HG03280 (cell line): ENCODE results near the gene ERVH48-1.
"Not testable (repeated sequence)": the region's sequence is repeated elsewhere in the genome, so short reads cannot be mapped to it uniquely, and the experiment has no call there.

Experiments used
- ATAC-seq: cut with Tn5 transposase; IDR thresholded peaks from one replicate; pipeline ENCODE4 v1.9.1; 2021; ENCODE audit warnings: mild to moderate bottlenecking, moderate library complexity; ENCODE audit not compliant: unreplicated experiment

Gene ERVH48-1

GRCh38 chr21:42939582-42940413 is 14.4 kb upstream of the ERVH48-1 start:
- ATAC-seq, result no peak

- not testable (repeated sequence) for ATAC-seq
These were observed 13.2 kb upstream of the ERVH48-1 start for GRCh38 chr21:42938606-42938995.

- no peak for ATAC-seq
These were observed 12.7 kb upstream of the ERVH48-1 start for GRCh38 chr21:42937960-42938605.

- not testable (repeated sequence) for ATAC-seq
These were observed 11.9 kb upstream of the ERVH48-1 start for GRCh38 chr21:42937034-42937940.

GRCh38 chr21:42936360-42936759 is 10.9 kb upstream of the ERVH48-1 start:
- not testable (repeated sequence) for ATAC-seq

GRCh38 chr21:42933973-42934372 is 8.5 kb upstream of the ERVH48-1 start:
- not testable (repeated sequence) for ATAC-seq

- not testable (repeated sequence) for ATAC-seq
These were observed 7.9 kb upstream of the ERVH48-1 start for GRCh38 chr21:42933137-42933970.

GRCh38 chr21:42932378-42933136 is 7.1 kb upstream of the ERVH48-1 start:
- ATAC-seq, result not testable (repeated sequence)

GRCh38 chr21:42931560-42932235 is 6.3 kb upstream of the ERVH48-1 start:
- no peak for ATAC-seq

- ATAC-seq, result no peak
These were observed 4.5 kb upstream of the ERVH48-1 start for GRCh38 chr21:42929969-42930368.

GRCh38 chr21:42927474-42928200 is 2.2 kb upstream of the ERVH48-1 start:
- ATAC-seq, result not testable (repeated sequence)

GRCh38 chr21:42924433-42924751 is 1.0 kb downstream of the ERVH48-1 start:
- ATAC-seq, result no peak

- ATAC-seq, result no peak
These were observed 1.6 kb downstream of the ERVH48-1 start for GRCh38 chr21:42923553-42924432.

GRCh38 chr21:42922918-42923317 is 2.5 kb downstream of the ERVH48-1 start:
- no peak for ATAC-seq

- no peak for ATAC-seq
These were observed 3.5 kb downstream of the ERVH48-1 start for GRCh38 chr21:42921927-42922326.

GRCh38 chr21:42918291-42918690 is 7.1 kb downstream of the ERVH48-1 start:
- no peak for ATAC-seq

- no peak for ATAC-seq
These were observed 12.0 kb downstream of the ERVH48-1 start for GRCh38 chr21:42913476-42913875.
